GM04504 (cell line): Measurements from ENCODE around the gene CTRL.
"Not testable (repeated sequence)": the region's sequence is repeated elsewhere in the genome, so short reads cannot be mapped to it uniquely, and the experiment has no call there.

Experiments used
- DNase-seq: peaks from one replicate; pipeline ENCODE4 v3.0.0-alpha.2; 2012; ENCODE audit warnings: low read depth

Gene CTRL

DNA sequence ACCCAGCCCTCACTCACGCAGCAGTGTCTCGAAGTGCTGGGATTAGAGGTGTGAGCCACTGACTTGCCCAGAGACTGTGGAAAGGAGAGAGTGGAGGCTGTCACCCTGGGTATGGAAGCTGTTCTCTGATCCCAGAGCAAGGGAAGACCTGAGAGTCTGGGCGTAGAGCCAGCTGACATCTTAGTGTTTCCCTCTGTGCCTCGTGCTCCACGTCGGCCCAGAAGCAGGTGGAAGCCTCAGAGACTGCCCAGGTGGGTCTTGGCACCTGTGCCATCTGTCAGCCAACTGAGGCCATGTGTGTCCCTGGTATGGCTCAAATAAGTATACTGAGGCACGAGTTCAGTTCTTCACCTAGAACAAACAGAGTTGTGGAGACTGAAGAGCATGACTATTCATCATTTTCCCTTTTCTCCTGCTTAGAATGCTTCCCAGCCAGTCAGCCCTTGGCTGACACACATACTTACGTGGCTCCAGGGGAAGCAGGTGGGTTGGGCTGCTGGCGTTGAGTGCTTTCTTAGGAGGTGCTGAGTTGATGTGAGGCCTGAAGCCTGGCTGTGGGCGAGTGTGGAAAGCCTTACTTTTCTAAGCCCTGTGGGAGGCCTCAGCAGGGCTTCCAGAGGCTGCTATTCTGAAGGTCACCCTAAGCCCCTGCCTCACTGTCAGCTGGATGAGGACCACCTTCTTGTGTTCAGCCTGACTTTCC is 8.1 kb downstream of the CTRL start:
- DNase-seq = no peak

DNA sequence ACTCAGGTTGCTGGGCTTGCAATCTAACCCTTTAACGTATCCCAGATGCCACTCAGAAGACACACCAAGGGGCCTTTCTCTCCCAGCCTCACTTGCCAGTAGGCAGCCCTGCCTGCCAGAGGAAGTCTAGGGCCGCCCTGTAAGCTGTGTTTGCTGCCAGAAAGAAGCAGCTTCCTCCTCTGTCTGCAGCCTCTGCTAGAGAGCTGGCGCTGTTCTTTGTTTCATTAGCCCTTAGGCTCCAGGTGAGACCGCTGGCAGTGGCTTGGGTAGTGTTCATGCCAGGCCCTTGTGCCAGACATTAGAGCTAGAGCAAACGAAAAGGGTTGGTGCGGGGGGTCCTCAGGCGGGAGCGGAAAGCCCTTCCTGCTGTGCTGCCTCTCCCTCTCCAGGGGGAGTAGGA is 8.9 kb downstream of the CTRL start:
- no peak for DNase-seq

DNA sequence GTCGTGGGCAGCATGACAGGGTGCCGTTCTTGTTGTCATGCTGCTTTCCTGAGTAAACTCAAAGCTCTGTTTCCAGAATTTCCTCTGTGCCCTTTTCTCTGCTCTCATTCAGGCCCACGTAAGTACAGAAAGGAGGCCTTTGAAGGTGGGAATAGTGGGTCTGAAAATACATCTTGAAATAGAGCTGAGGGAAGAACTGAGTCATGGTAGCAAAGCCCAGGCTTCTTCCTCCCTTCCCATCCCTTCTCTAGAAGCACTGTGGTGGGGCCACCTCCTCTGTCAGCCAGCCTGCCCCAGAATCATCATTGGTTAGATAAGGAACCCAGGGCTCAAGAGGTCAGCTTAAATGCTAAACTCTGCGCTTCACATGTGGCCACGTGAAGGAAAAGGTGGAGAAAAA is 9.4 kb downstream of the CTRL start:
- DNase-seq = no peak

DNA sequence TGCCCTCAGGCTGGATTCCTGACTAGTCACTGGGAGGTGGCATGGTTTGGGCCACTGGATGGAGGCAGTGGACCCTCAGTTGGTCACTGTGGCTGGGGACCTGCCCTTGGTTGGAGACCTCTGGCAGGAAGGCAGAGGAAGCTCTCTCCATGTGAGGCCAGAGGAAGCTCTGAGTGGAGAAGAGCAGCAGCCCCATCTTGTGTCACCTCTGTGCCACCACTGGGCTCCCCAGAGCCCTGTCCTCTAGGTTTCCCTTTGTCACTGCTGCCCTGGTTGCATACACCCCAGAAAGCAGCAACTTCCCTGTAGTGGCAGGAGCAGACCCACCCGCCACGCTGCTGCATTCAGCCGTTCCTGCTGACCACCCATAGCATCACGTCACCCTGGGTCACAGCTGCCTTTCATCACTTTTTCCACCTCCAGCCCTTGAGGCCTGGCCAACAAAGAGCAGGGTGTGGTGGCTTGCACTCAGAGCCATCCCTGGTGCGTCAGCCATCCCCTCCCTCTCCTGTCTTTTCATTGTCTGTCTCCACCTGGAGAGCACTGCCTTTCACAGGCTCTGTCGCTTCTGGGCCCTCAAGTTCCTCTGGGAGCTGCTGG is 11.9 kb downstream of the CTRL start:
- no peak for DNase-seq

DNA sequence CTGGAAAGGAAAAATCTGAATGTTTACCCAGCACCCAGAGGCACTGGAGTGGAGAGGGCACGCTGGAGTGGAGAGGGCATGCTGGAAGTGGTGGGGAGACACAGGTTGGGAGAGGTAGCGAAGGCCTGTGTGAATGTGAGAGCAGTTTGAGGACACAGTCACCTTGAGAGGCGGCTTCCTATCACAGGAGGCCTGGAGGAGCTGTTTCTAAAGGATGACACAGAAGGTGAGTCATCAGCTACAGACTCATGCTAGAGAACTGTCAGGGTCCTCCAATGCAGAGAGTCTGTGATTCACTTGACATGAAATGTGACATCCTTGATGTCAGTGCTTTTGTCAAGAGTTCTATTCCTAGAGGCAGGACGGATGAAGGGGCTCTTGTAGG is 13.8 kb downstream of the CTRL start:
- DNase-seq = peak; percentile 68

DNA sequence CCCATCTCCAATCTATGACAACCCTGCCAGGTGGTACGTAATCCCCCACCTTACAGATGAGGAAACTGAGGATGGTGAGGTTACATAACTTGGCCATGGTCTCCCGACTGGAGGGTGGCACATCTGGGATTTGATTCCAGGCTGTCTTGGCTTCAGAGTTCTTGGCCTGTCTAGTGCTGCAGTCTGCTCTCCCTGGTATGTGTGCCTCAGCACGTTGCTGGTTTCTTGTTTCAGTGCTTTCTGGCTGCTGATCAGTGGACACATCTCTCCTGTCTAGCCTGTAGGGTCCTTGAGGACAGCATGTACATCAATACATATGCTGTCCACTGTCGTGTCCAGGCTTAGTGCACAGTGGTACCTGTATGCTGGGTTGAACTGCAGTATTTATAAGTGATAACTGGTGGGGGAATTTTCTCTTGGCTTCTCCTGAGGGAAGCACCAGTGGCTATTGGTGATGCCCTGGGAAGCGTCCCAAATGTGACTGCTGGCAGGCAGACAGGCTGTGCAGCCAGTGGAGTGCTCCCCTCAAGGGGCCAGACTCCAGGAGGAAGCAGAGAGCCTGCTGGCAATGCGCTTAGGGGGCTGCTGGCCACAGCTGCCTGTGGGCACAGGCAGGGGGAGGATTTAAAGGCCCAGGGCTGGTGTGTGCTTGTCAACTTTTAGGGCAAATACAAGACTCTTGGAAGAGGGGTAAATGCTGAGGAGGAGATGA is 14.4 kb downstream of the CTRL start:
- no peak for DNase-seq

DNA sequence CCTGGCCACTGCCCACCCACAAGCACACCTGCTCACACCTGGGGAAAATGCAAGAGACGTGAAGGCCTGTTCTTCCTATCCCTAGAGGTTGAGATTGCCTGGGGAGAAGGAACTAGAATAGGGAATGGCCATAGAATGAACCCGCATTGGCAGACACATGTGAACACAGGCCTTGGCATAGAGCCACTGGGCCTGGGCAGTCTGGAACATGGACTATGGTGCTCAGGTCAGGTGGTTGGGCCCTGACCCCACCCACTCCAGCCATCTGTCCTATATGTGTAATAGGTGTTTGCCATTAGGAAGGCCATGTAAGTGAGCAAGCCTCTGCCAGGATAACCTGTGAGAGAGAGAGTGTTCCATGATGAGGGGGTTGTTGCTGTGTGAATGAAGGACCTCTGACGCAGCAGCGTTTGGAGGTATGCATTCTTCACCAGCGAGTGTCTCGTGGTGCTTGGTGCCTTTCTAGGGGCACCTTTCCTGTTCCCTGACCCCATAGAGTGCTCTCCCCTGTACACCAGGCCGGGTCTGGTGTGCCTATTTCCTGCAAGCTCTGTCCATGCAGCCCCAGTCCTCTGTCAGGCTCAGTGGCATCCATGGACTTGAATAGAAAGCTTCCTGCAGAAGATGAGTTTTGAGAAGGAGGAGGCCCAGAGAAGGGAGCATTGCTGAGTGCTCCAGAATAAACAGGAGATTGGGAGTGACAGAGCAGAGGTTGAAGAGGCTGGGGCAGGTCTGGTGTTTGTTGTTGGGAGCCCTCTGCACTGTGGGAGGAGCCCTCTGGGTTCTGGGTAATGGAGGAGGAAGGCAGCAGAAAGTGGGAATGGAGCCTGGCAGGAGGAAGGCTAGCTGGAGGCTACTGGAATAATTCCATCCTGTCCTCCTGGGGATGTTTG is 15.6 kb downstream of the CTRL start:
- no peak for DNase-seq

DNA sequence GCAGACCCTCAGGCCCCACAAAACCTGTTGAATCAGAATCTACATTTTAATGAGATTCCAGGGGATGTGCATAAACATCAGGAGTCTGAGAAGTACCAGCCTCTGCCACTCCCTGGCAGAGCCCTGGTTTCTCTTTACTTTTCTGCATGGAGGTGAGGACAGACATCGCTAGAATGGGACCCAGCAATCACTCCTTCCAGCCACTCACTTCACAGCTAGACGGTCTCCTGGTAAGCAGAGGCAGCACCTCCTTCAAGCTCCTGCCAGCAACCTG is 16.2 kb downstream of the CTRL start:
- not testable (repeated sequence) for DNase-seq

DNA sequence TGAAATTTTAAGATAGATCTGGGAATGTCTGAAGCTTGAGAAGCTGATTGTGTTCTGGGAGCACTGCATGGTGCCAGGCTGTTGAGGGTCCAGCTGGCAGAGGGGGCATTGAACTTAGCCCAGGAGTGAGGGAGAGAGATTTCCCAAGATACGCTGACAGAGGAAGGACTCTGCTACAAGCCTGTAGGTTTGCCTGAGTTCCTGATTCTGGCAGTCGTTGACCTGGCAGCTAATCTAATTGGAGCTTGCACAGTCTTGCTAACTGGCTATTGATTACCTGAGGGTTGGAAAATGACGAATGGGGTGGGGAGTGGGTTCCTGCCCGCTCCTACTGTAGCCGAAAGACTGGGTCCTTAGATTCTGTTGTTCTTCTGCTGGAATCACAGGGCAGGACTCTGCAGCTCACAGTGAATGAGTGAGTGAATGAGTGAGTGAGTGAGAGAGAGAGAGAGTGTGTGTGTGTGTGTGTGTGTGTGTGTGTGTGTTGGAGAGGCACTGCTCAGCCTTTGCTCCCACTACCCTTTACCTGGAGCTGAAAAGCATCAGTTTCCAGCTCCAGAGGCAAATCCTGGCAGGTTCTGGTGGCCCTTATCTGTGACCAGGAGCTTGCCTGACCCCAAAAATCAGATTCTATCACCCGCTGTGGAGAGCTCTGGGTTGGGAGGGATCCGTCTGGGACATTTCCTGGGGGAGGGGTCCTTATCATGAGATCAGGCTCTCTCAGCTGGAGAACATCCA is 16.7 kb downstream of the CTRL start:
- DNase-seq = no peak

DNA sequence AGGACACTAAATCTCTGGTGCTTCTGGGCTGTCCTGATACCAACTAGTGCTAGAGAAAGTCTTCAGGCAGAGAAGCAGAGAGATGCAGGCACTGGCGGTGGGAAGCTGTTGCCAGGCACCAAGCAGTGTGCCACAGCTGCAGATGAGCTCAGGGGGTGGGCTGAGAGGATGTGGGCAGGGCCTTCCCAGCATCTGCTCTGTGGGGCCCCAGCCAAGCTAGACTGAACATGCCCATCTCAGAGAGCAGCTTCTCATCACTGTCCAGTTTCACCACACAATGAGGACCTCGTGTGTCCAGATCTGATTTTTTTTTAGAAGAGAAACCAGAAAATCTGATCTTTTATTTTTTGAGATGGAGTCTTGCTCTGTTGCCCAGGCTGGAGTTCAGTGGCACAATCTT is 21.5 kb downstream of the CTRL start:
- DNase-seq = peak; percentile 59

DNA sequence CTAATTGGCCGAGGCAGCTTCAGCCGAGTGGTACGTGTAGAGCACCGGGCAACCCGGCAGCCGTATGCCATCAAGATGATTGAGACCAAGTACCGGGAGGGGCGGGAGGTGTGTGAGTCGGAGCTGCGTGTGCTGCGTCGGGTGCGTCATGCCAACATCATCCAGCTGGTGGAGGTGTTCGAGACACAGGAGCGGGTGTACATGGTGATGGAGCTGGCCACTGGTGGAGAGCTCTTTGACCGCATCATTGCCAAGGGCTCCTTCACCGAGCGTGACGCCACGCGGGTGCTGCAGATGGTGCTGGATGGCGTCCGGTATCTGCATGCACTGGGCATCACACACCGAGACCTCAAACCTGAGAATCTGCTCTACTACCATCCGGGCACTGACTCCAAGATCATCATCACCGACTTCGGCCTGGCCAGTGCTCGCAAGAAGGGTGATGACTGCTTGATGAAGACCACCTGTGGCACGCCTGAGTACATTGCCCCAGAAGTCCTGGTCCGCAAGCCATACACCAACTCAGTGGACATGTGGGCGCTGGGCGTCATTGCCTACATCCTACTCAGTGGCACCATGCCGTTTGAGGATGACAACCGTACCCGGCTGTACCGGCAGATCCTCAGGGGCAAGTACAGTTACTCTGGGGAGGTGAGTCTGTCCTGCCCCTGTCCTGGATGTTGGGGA is 22.5 kb downstream of the CTRL start:
- DNase-seq = no peak

DNA sequence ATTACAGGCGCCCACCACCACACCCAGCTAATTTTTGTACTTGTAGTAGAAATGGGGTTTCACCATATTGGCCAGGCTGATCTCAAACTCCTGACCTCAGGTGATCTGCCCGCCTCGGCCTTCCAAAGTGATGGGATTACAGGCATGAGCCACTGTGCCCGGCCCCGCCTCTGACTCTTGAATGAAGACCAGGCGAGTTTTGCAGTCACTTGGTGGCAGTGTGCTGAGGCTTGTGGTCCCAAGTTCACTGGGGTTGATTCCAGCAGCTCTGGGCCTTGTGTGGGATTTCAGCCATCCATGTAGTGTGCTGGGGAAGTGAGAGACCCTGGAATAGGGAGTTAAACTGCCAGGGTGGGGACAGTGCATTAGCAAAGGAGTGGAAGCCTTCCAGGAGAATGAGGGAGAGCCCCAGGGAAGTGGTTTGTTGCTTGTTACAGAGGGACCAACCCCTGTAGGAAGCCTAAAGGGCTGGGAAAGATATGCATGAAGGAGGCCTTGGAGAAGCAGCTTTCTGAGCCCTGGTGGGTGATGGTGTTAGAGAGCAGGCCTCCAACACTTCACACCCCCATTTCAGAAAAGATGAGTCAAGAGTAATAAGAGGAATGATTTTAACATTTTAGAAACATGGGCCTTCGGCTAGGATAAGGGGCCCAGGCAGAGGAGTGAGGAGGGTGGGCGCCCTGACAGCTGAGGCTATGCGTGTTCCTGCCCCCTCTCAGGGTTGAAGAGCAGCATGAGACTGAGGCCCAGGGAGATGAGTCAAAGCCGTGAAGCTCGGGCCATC is 24.1 kb downstream of the CTRL start:
- DNase-seq = no peak

DNA sequence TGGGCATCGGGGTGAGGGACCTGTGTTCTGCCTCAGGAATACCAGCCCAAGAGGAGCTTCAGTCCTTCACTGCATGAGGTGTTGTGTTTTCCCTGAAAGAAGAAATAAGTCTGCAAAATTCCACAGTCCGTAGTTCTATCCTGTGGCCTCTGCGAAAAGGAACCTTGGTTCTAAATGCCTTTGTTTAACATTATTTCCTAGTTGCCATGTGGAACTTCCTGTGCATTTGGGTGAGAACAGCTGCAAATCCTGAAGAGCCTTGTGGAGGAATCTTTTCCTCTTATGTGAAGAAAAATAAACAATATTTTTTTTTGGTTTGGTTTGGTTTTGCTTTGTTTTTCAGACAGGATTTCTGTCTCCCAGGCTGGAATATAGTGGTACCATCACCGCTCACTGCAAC is 28.8 kb downstream of the CTRL start:
- no peak for DNase-seq

DNA sequence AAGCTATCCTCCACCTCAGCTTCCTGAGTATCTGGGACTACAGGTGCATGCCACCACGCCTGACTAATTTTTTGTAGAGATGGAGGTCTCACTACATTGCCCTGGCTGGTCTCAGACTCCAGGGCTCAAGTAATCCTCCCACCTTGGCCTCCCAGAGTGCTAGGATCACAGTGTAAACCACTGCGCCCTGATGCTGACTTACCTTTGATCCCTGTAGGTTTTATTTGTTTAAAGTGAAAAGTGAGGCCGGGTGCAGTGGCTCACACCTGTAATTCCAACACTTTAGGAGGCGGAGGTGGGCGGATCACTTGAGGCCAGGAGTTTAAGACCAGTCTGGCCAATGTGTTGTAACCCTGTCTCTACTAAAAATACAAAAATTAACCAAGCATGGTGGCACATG is 29.9 kb downstream of the CTRL start:
- DNase-seq = no peak

DNA sequence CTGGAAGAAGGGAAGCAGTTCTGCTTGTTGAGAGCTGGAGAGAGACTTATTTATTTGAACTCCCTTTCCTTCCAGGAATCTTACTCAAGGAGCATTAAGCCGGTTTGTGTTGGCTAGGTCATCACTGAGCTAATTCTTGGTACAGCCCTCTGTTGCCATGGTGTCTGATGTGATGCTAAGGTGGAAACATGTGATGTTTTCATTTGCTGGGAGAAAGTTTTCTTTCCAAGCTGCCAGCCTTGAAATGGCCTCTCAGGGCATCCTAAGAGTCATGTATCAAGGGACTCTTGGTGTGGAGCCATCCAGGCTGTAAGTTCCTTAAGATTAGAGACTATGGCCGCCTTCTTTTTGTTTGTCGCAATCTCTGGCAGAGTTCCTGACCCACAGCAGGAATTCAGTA is 34.4 kb downstream of the CTRL start:
- no peak for DNase-seq

DNA sequence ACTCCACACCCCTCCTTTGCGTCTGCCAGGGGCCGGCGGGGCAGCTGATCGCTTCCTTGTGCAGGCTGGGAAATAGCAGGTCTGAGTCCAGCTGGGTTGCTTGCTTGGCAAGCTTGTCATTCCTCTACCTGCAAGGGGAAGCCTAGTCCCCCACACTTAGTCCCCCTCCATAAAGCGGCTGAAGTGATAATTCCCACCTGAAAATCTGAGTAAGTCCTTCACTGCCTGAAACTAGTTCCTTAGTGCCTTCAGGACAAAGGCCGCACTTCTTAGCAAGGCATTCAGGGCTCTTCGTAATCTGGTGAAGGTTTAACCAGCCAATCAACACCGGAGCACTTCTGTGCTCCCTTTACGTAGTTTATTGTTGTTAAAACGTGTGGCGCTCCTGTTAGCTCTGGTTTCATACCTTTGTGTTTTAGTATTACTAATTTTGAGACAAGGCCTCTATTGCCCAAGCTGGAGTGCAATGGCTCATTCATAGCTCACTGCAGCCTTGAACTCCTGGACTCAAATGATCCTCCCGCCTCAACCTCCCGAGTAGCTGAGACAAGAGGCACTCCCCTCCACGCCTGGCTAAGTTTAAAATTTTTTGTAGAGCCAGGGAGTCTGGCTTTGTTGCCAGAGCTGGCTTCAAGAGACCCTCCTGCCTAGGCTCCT is 37.8 kb downstream of the CTRL start:
- no peak for DNase-seq

DNA sequence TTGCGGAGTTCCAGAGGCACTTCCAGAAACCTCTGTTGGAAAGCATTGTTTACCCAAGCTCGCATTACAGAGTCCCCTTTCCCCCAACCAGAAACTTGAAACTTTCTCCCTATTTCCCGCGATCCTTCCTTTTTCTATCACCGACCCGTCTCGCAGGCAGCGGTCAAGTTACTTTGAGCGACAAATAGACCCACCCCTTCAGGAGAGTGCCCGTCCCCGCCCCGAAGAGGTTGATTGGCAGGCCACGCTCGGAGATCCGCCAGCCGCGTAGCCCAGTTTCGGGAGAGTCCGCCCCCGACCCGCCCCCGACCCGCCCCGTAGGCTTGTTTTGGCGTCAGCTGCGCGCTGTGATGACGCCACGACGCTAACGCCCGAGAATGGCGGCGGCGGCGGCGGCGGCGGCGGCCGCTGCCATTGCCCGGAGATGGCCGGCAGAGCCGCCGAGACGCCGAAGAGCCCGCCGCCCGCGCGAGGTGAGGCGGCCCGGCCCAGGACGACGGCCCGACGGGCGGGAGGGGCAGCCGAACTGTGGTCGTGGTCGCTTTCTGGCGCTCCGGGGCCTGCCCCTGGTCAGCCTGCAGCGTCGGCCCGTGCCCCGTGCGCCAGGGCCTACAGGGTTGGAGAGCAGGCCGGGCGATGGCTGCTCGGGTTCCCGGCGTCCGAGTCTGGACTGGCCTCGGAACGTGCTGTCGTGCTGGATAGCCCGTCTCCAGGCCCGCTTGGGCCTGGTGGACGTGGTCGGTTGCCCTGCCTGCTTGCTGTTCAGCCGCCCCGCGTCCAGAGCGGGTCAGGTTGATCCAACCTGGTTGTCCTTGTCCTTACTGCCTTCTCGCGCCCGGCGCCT is 38.5 kb downstream of the CTRL start, which contains the start of gene PSKH1:
Gene PSKH1, plus strand, starts transcription at position 356 of the 844 bp plus-strand sequence. CDS start 15,496 bp downstream, outside the sequence.
- peak; percentile 87 for DNase-seq

DNA sequence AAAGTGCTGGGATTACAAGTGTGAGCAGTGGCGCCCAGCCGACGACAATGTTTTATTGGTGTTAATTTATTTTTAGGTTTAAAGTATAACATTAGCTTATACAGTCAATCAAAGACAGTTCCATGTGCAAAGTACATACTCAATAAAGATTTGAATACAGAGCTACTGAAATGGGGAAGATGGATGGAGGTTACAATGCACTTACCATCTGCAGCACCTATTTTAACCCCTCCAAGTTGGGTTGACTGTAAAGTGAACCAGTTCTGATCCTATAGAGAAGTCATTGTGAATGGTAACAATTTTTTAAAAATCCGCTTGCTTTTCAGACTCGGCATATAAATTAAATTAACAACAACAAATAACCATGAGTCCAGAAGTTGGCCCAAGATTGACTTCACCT is 39.3 kb downstream of the CTRL start:
- no peak for DNase-seq

DNA sequence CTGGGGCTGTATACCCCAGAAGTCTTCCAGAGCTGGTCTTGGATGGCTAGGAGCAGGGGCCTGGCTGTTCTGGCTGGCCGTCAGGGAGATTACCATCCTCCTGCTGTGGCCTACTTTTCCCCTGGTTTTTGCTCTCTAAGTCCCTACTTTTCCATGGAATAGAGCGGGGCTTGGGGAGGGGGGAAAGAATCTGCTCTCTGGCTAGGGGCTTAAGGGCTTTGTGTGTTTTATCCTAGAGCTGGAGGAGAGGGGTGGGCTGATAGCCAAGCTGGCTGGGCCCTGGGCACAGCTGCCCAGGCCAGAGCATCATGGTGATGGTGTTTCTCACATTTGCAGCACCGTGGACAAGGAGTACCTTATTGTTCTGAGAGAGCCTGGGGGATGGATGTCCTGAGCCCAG is 43.3 kb downstream of the CTRL start:
- DNase-seq = no peak
